ENCODE results near the gene MEF2A. TPM values are rescaled to one million over a fixed set of nuclear protein-coding genes. Genes with fewer than 3 reads are reported as not detected.

Gene MEF2A
- total and polyA plus RNA-seq, 10 of the 15 experiments (the other 5 are each of a cell fraction or from before 2014, with no cell fraction given), result 7.2 to 46.7 (median 35.9) TPM

GRCh38 chr15:99671926-99672635 is 106.3 kb downstream of the MEF2A start:
- H3K27ac ChIP-seq (ENCODE audit: control insufficient read depth, insufficient read depth), result no peak overlapping the region
- no peak for DNase-seq (ENCODE audit: low read depth, low spot score)
- BruUV-seq (replicated peaks), result no TSS peak
- intact Hi-C loops (cut with micrococcal nuclease; ENCODE audit: unreplicated experiment) (loop anchor here (5.0 kb wide), 1 partner anchor 35 kb away; no protein-coding TSS in a partner anchor), in situ Hi-C loops (cut with MboI) (no loop called here)
- FAIRE-seq, result no peak
- ATAC-seq, result no peak
- no peak overlapping the region for H3K9ac ChIP-seq (ENCODE audit: control insufficient read depth, insufficient read depth, low read length)
- TF ChIP-seq BCL3 (IDR thresholded peaks at IDR 0.05; ENCODE audit: borderline replicate concordance, insufficient read depth, low read depth, low read length, poor library complexity, severe bottlenecking) (no peak), CREB1 (IDR thresholded peaks at IDR 0.05; ENCODE audit: low read depth) (no peak), MEF2A (IDR thresholded peaks at IDR 0.05; ENCODE audit: insufficient read depth, low read depth, low read length) (no peak), POLR2A (IDR thresholded peaks at IDR 0.05; ENCODE audit: low read depth, low read length) (no peak), IKZF2 (IDR thresholded peaks at IDR 0.05) (no peak), ZNF274 (IDR thresholded peaks at IDR 0.05; ENCODE audit: insufficient read depth, insufficient read length) (no peak), IRF3 (IDR thresholded peaks at IDR 0.05) (no peak), TAF1 (IDR thresholded peaks at IDR 0.05; ENCODE audit: borderline replicate concordance, low read depth, low read length) (no peak), ZNF687 (IDR thresholded peaks at IDR 0.05) (no peak)
- TF ChIP-seq, protein P1, sequence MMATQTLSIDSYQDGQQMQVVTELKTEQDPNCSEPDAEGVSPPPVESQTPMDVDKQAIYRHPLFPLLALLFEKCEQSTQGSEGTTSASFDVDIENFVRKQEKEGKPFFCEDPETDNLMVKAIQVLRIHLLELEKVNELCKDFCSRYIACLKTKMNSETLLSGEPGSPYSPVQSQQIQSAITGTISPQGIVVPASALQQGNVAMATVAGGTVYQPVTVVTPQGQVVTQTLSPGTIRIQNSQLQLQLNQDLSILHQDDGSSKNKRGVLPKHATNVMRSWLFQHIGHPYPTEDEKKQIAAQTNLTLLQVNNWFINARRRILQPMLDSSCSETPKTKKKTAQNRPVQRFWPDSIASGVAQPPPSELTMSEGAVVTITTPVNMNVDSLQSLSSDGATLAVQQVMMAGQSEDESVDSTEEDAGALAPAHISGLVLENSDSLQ (IDR thresholded peaks at IDR 0.05), result no peak
- RAD21 ChIA-PET (ENCODE audit: unreplicated experiment), result no interaction called here
- SMC1A ChIA-PET (ENCODE audit: uncharacterized antibody, unreplicated experiment), result interaction anchor here (0.5 to 1.5 kb wide), 4 partner anchors 10 to 303 kb away, joined by 3 to 5 read pairs (median 4); no protein-coding TSS in a partner anchor
- no peaks in the 10 kb centered on the region for H3K4me1 ChIP-seq (ENCODE audit: control insufficient read depth, insufficient read depth, low read length)
- WGBS (ENCODE audit: insufficient coverage, insufficient replicate concordance, low lambda C conversion rate, missing lambda C conversion rate), result 100% methylated on average over 2 of the region's 2 CpGs
- no peaks in the 10 kb centered on the region for H3K9me3 ChIP-seq (replicated peaks; ENCODE audit: control insufficient read depth, insufficient read depth, low read length)
- CTCF ChIA-PET, result no interaction called here
- no peaks in the 10 kb centered on the region for H4K20me1 ChIP-seq (ENCODE audit: control insufficient read depth, insufficient read depth)
- no peaks in the 10 kb centered on the region for H3K79me2 ChIP-seq (ENCODE audit: control insufficient read depth, insufficient read depth, low read length)
- POLR2A ChIA-PET, result interaction anchor here (1.0 kb wide), 1 partner anchor 165 kb away, joined by 3 read pairs; no protein-coding TSS in a partner anchor
- peaks cover 0 to 35% of the 10 kb centered on the region in 2 experiments; a peak in 3 of 4 replicates for H3K36me3 ChIP-seq (ENCODE audit: control insufficient read depth in 2 of 2, insufficient read depth in 2 of 2, low read length in 1 of 2)
- no peaks in the 10 kb centered on the region for H3K27me3 ChIP-seq (replicated peaks in 1 of 2; ENCODE audit: control insufficient read depth in 2 of 2, insufficient read depth in 2 of 2, low read length in 1 of 2)
- H2AFZ ChIP-seq (ENCODE audit: control insufficient read depth, low read depth, low read length), result no peak overlapping the region
- H3K4me3 ChIP-seq, result no peak overlapping the region
- H3K4me2 ChIP-seq (ENCODE audit: control insufficient read depth, insufficient read depth), result no peak overlapping the region
